Tibial nerve (tissue), 3 donors: ENCODE results near the gene CTNNBIP1.

Experiments used
- POLR2A ChIP-seq, 2 donors: fragments of 450-650 bp; IDR thresholded peaks; one replicate each; pipeline ENCODE4 v1.6.1; 2017; ENCODE audit warnings: antibody characterized with exemption in 2 of 2, mild to moderate bottlenecking in 2 of 2, moderate library complexity in 2 of 2
- TF ChIP-seq, protein P1 (sequence below), 5 experiments: fragments of 200-600 bp in 3 of 5; fragments of 450-650 bp in 2 of 5; sonication (generic) in 3 of 5; IDR thresholded peaks; one replicate each; pipeline ENCODE4 v1.5.1; 2016 to 2019; ENCODE audit warnings: antibody characterized with exemption in 5 of 5, mild to moderate bottlenecking in 3 of 5, moderate library complexity in 2 of 5

GRCh38 chr1:9849691-9850441 is 60.2 kb downstream of the CTNNBIP1 start:
- TF ChIP-seq POLR2A (IDR thresholded peaks at IDR 0.05): no peak
- TF ChIP-seq, protein P1, sequence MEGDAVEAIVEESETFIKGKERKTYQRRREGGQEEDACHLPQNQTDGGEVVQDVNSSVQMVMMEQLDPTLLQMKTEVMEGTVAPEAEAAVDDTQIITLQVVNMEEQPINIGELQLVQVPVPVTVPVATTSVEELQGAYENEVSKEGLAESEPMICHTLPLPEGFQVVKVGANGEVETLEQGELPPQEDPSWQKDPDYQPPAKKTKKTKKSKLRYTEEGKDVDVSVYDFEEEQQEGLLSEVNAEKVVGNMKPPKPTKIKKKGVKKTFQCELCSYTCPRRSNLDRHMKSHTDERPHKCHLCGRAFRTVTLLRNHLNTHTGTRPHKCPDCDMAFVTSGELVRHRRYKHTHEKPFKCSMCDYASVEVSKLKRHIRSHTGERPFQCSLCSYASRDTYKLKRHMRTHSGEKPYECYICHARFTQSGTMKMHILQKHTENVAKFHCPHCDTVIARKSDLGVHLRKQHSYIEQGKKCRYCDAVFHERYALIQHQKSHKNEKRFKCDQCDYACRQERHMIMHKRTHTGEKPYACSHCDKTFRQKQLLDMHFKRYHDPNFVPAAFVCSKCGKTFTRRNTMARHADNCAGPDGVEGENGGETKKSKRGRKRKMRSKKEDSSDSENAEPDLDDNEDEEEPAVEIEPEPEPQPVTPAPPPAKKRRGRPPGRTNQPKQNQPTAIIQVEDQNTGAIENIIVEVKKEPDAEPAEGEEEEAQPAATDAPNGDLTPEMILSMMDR (IDR thresholded peaks at IDR 0.05): no peak
